GM18502 (cell line): ENCODE measurements around the gene VAC14.

Experiments
- ATAC-seq: cut with Tn5 transposase; IDR thresholded peaks from one replicate; pipeline ENCODE4 v1.9.1; 2021; ENCODE audit warnings: mild to moderate bottlenecking; ENCODE audit not compliant: unreplicated experiment, poor library complexity

Gene VAC14

DNA sequence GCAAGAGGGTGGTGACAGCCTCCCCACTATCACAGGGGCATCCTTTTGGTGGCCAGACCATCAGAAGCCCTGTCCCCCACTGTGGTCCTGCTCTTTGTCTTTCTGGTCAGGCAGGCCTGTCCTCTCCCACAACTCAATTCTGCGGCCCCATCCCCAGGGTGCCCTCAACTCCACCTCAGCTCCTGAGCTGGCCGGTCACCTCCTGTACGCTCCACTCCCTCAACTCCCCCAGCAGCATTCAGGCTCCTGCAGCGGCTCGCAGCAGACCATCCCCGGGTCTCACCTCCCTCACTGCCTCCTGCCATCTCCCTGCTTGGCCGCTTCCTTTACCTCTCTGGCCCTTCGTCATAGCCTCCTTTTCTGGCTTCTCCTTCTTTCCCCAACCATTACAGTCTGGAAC, 71.7 kb downstream of the VAC14 start:
- no peak for ATAC-seq

DNA sequence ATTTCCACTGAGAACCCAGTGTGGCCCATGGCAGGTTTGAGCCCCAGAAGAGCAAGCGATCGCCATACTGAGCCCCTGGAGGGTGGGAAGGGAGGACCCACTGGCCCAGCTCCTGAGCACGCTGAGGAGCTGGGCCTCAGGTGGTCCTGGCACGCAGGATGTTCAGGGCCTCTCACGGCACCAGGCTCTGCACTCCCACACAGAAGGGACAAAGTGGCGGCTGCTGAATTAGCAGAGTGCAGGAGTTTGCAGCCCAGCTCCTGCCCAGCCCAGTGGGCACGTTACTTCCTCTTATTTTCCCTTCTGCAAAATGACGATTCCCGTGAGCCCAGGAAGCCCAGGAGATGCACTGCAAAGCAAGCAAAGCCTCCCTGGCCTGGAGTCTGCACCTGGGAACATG, 72.8 kb downstream of the VAC14 start:
- no peak for ATAC-seq

DNA sequence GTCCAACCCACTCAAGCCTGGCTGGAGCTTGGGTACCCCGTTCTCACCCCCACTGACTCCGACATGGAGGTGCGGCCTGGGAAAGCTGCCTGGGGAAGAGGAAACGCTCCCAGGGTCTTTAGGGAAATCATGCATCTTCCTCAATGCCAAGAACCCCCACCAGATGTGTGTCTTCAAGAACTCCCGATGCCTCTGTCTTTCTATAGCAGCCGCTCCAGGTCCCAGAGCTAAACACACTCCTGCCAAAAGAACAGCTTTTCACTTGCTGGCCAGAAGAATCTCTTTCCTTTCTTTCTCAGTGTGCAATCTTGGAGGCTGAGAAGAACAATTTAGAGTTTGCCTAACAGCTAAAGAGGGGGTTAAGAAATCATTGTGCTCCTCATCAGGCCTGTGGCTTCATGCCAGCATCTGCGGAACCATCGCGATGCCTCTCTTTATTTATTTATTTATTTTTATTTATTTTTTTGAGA, 74.0 kb downstream of the VAC14 start:
- no peak for ATAC-seq

GRCh38 chr16:70725912-70726828, 74.8 kb downstream of the VAC14 start:
- no peak for ATAC-seq

DNA sequence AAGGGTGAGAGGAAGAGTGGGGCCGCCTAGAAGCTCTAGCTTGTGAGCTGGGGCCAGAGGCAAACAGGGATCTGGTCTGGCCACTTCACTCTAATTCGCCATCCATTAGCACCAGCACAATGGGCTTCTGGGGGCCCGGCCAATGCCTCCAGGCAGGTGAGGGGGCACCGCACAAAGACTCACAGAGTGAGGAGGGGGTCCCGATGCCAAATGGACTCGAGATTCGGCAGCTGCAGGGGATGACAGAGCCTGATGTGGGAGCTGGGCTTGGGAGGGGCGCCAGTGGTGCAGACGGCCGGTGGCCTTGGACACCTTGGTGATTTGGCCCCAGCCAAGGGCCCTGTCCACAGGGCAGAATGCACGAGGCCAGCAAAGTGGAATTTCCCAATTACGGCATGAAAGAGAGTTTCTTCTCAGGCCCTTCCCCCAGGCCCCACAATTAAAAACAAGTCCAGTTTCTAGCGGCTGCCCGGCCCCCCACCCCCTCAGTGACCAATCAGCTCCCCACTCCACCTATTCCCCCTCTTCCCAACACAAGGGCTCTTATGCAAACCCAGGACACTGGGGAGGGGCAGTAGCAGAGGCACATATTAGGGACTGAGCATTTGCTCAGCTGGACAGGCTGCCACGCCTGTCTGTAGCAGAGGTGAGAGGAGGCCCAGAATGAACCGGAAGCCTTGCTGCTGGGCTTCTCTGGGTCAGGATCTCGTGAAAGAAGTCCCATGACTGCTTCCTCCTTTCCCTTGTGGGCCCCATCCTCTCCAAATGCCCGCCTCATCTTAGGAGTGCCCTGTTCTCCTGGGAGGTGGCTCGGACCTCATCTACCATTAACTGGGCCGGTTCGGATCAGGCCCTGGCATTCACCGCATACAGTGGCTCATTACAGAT, 75.7 kb downstream of the VAC14 start:
- no peak for ATAC-seq

- no peak for ATAC-seq
Measured at GRCh38 chr16:70724146-70725023, 76.6 kb downstream of the VAC14 start.

DNA sequence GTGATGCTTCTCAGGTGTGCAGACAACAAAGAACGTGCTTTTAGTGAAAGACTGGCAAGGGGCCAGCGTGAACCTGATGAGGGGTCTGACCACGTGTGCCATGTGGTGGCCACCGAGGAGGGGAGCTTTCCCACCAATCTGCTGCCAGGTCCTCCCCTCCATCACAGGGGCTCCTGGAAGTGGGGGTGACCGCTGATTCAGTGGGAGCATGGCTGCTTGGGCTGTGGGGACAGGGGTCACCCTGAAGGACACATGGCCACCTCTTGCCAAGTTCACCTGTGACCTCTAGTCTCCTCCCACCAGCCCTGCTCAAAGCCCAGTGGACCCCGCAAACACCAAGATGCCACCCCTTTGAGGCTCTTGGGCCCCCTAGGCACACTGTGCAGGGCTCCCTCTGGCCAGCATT, 77.2 kb downstream of the VAC14 start:
- ATAC-seq = no peak

- no peak for ATAC-seq
Measured at GRCh38 chr16:70721202-70721963, 79.6 kb downstream of the VAC14 start.

DNA sequence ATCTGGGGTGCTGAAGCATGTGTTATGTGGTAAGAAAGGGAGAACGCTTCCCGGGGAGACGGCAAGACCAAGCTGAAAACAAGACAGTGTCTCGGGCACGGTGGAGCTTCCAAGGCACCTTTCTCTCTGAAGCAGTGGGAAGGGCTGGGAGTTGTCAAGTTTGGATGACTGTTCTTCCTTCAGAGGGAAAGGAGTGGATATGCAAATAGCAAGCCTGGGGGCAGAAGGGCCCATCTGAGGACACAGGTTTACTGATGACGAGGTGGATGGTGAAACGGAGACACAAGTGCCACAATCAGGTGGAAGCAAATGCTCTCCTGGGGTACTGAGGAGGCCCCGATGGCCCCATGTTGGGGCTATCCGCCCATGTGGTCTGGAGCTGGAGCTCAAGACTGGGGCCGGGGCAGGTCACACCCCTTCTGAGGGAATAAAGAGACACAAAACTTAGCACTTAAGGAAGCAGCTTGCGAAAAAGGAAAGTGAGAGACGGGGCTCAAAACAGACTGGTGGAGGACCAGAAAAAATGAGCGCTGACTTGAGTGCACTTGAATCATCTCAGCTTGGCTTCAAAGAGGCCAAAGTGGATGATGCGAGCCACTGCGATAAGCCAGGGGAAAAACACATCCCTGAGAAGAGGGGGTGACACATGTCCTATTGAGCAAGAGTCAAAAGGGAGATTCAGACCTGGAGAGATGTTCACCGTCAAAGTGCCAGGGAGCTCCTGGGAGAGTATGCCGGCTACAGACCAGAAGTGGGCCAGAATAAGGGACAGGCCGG, 80.3 kb downstream of the VAC14 start:
- ATAC-seq = no peak

GRCh38 chr16:70717065-70717464, 83.9 kb downstream of the VAC14 start:
- ATAC-seq = no peak

GRCh38 chr16:70715860-70716357, 85.0 kb downstream of the VAC14 start:
- no peak for ATAC-seq

- ATAC-seq = no peak
Measured at GRCh38 chr16:70715055-70715858, 85.7 kb downstream of the VAC14 start.

DNA sequence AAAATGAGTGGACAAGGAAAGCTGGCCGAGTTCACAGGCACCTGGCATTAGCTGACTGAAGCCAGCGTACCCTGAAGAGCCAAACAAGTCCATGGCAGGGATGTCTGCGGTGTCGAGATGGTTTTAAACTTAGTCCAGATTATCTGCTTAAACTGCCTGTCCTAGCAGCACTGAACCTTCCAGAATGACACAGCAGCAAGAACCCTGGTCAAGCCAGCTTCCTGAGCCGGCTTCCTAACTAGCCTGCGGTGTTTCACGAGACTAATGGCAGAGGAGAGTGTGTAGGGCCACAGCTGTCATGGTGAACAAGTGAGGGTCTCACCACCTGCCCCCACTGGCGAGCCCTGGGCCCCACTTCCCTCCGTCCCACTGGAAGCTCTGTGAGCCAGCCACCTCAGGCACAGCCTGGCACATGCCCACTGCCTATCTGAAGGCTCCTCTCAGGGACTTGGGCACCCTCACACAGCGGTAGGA, 86.3 kb downstream of the VAC14 start:
- no peak for ATAC-seq

DNA sequence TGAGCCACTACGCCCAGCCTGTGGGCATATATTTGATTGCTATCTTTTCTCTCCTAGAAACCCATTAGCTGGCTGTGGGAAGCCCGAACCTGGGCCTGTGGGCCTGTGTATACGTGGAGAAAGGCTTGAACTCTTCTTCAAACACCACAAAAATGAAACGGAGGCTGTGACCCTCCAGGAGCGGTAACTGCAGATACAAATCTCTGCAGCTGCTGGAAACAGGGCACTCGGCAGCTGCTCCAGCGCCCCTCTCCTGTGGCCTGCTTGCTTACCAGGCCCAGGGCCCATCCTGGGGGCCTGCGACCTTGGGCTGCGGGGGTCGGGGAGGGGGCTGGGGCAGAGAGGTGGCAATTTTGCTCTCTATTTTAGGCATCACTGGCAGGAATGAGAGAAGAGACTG, 87.1 kb downstream of the VAC14 start:
- ATAC-seq = no peak

GRCh38 chr16:70713342-70713741, 87.6 kb downstream of the VAC14 start:
- no peak for ATAC-seq

DNA sequence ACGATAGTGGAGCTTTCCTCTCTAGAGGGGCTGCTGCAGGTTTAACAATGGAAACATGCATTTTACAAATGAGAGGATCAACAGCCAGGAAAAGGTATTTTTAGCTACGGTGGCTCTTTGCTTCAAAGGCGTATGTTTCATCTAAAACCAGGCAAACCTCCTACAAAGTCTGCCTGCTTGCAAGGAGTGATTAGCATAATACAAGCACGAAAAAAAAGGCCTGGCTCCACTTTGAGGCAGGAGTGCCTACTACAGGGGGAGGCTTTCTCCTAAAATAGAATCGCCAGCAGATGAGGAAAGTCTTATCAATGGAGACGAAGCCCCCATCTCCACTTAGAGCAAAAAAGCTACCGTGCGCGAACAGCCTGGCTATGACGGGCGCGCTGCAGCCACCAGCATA, 88.0 kb downstream of the VAC14 start:
- no peak for ATAC-seq

- ATAC-seq = no peak
Measured at GRCh38 chr16:70712359-70712758, 88.6 kb downstream of the VAC14 start.
